ENCODE measurements around the gene TBC1D20. TPM values are rescaled to one million over a fixed set of nuclear protein-coding genes. Genes with fewer than 3 reads are reported as not detected.
"Not testable (repeated sequence)": the region's sequence is repeated elsewhere in the genome, so short reads cannot be mapped to it uniquely, and the experiment has no call there.

TBC1D20 gene
- total and polyA plus RNA-seq, 2 donors (not counting 3 experiments of a cell fraction or from before 2014, with no cell fraction given), result 34.3 to 36.1 TPM

- peaks cover 4% of the 10 kb centered on the region for H4K20me1 ChIP-seq (replicated peaks; ENCODE audit: control insufficient read depth, extremely low read depth, insufficient read depth, low read length)
- no peaks in the 10 kb centered on the region for H3K9me1 ChIP-seq (replicated peaks; ENCODE audit: control insufficient read depth, extremely low read depth, insufficient read depth, low read length)
- no peaks in the 10 kb centered on the region for H3K27me3 ChIP-seq (ENCODE audit: control insufficient read depth in 2 of 2, insufficient read depth in 2 of 2, low read length in 2 of 2)
- dilution Hi-C loops (cut with MboI; ENCODE audit: extremely low pct_ligation_motif_present, low sequenced_read_pairs) (no loop called here), intact Hi-C loops (cut with micrococcal nuclease) (no loop called here)
- H3K79me2 ChIP-seq (ENCODE audit: control insufficient read depth, insufficient read depth, low read length), result peaks cover 30% of the 10 kb centered on the region
- H2AFZ ChIP-seq (ENCODE audit: low read depth, low read length), result no peak overlapping the region
- no TSS peak for BruUV-seq (replicated peaks)
- peaks cover under 1% of the 10 kb centered on the region for H3K4me1 ChIP-seq (ENCODE audit: control insufficient read depth, extremely low read depth, insufficient read depth, low read length)
- DNase-seq (ENCODE audit: low read depth, low spot score) (no peak), FAIRE-seq (no peak)
- TF ChIP-seq GATA2 (IDR thresholded peaks at IDR 0.05; ENCODE audit: insufficient read depth, insufficient read length, low read depth, low read length) (no peak), CTCF (IDR thresholded peaks at IDR 0.05; ENCODE audit: extremely low read depth in 1 of 2, insufficient read depth in 1 of 2, low read depth in 1 of 2, low read length in 2 of 2) (no peak)
- CTCF ChIA-PET, result no interaction called here
- H3K36me3 ChIP-seq (ENCODE audit: control insufficient read depth in 2 of 2, extremely low read depth in 1 of 2, insufficient read depth in 2 of 2, low read length in 2 of 2), result peaks cover 19 to 26% of the 10 kb centered on the region in 2 experiments
- POLR2A ChIA-PET, result no interaction called here
- H3K9me3 ChIP-seq (replicated peaks; ENCODE audit: control insufficient read depth, insufficient read depth, low read length), result no peaks in the 10 kb centered on the region
- no peak overlapping the region for H3K9ac ChIP-seq (replicated peaks; ENCODE audit: extremely low read depth, insufficient read depth, low read length)
- no peak overlapping the region for H3K27ac ChIP-seq (ENCODE audit: insufficient read depth, low read depth, low read length)
- no peak overlapping the region for H3K4me2 ChIP-seq (ENCODE audit: insufficient read depth, low read length)
- no peak overlapping the region for H3K4me3 ChIP-seq (replicated peaks in 1 of 3; ENCODE audit: insufficient read depth in 1 of 3, low read depth in 1 of 3, low read length in 3 of 3)
These were observed 74.8 kb downstream of the TBC1D20 start for GRCh38 chr20:387520-387919.

GRCh38 chr20:386634-387033, 75.7 kb downstream of the TBC1D20 start:
- H2AFZ ChIP-seq (ENCODE audit: low read depth, low read length); DNase-seq (ENCODE audit: low read depth, low spot score); BruUV-seq (replicated peaks); POLR2A ChIA-PET; FAIRE-seq; H3K27ac ChIP-seq (ENCODE audit: insufficient read depth, low read depth, low read length); H3K4me3 ChIP-seq (replicated peaks in 1 of 3; ENCODE audit: insufficient read depth in 1 of 3, low read depth in 1 of 3, low read length in 3 of 3); H3K4me1 ChIP-seq (ENCODE audit: control insufficient read depth, extremely low read depth, insufficient read depth, low read length); dilution Hi-C loops (cut with MboI; ENCODE audit: extremely low pct_ligation_motif_present, low sequenced_read_pairs); H3K9me1 ChIP-seq (replicated peaks; ENCODE audit: control insufficient read depth, extremely low read depth, insufficient read depth, low read length); H3K9ac ChIP-seq (replicated peaks; ENCODE audit: extremely low read depth, insufficient read depth, low read length); H4K20me1 ChIP-seq (replicated peaks; ENCODE audit: control insufficient read depth, extremely low read depth, insufficient read depth, low read length); H3K4me2 ChIP-seq (ENCODE audit: insufficient read depth, low read length); H3K9me3 ChIP-seq (replicated peaks; ENCODE audit: control insufficient read depth, insufficient read depth, low read length); intact Hi-C loops (cut with micrococcal nuclease); H3K27me3 ChIP-seq (ENCODE audit: control insufficient read depth in 2 of 2, insufficient read depth in 2 of 2, low read length in 2 of 2): not testable (repeated sequence)
- CTCF ChIA-PET, result interaction anchor here (0.6 to 1.3 kb wide), 2 partner anchors 15 to 25 kb away, joined by 3 to 4 read pairs; no protein-coding TSS in a partner anchor
- H3K79me2 ChIP-seq (ENCODE audit: control insufficient read depth, insufficient read depth, low read length), result peaks cover 38% of the 10 kb centered on the region
- peaks cover 14 to 26% of the 10 kb centered on the region in 2 experiments for H3K36me3 ChIP-seq (ENCODE audit: control insufficient read depth in 2 of 2, extremely low read depth in 1 of 2, insufficient read depth in 2 of 2, low read length in 2 of 2)

Small RNA genes within 50 kb of the gene (small RNA-seq; reads per million reads assigned to genes)
- not detected for gene RF00019 (ENCODE audit: insufficient read depth, insufficient read length, low read depth, low replicate concordance)

Other genes starting within 250 kb of the TBC1D20 start
- gene DEFB129, start 235.3 kb downstream of the TBC1D20 start, total RNA-seq, result not detected in 2 replicates
- gene DEFB129, start 235.3 kb downstream of the TBC1D20 start, polyA plus RNA-seq, result not detected in 2 replicates
- not detected in 2 replicates for gene DEFB132, start 204.8 kb downstream of the TBC1D20 start, total RNA-seq
- gene DEFB132, start 204.8 kb downstream of the TBC1D20 start, polyA plus RNA-seq, result not detected in 2 replicates
- 17.0 and 20.0 TPM in 2 replicates for gene C20orf96, start 171.8 kb downstream of the TBC1D20 start, total RNA-seq
- 17.2 and 17.7 TPM in 2 replicates for gene C20orf96, start 171.8 kb downstream of the TBC1D20 start, polyA plus RNA-seq
- gene ZCCHC3, start 165.0 kb downstream of the TBC1D20 start, total RNA-seq, result 22.0 and 24.1 TPM in 2 replicates
- 13.6 and 14.8 TPM in 2 replicates for gene ZCCHC3, start 165.0 kb downstream of the TBC1D20 start, polyA plus RNA-seq
- 32.2 and 37.7 TPM in 2 replicates for gene SOX12, start 137.0 kb downstream of the TBC1D20 start, total RNA-seq
- gene SOX12, start 137.0 kb downstream of the TBC1D20 start, polyA plus RNA-seq, result 5.7 and 6.2 TPM in 2 replicates
- gene NRSN2, start 115.4 kb downstream of the TBC1D20 start, total RNA-seq, result 36.7 and 36.9 TPM in 2 replicates
- 64.1 and 79.1 TPM in 2 replicates for gene NRSN2, start 115.4 kb downstream of the TBC1D20 start, polyA plus RNA-seq
- gene TRIB3, start 81.8 kb downstream of the TBC1D20 start, total RNA-seq, result 32.1 and 35.3 TPM in 2 replicates
- gene TRIB3, start 81.8 kb downstream of the TBC1D20 start, polyA plus RNA-seq, result 32.6 and 43.0 TPM in 2 replicates
- 80.4 and 86.0 TPM in 2 replicates for gene RBCK1, start 54.2 kb downstream of the TBC1D20 start, total RNA-seq
- gene RBCK1, start 54.2 kb downstream of the TBC1D20 start, polyA plus RNA-seq, result 82.7 and 98.3 TPM in 2 replicates
- gene CSNK2A1, start 81.3 kb upstream of the TBC1D20 start, total RNA-seq, result 134 and 142 TPM in 2 replicates
- 57.0 and 68.4 TPM in 2 replicates for gene CSNK2A1, start 81.3 kb upstream of the TBC1D20 start, polyA plus RNA-seq
- gene TCF15, start 147.8 kb upstream of the TBC1D20 start, total RNA-seq, result 1.3 TPM in 1 of 2 replicates, not detected in the other
- gene TCF15, start 147.8 kb upstream of the TBC1D20 start, polyA plus RNA-seq, result 0.07 and 0.13 TPM in 2 replicates
- gene SRXN1, start 190.7 kb upstream of the TBC1D20 start, total RNA-seq, result 24.9 and 29.7 TPM in 2 replicates
- gene SRXN1, start 190.7 kb upstream of the TBC1D20 start, polyA plus RNA-seq, result 18.0 and 19.3 TPM in 2 replicates
- not detected in 2 replicates for gene SCRT2, start 213.3 kb upstream of the TBC1D20 start, total RNA-seq
- gene SCRT2, start 213.3 kb upstream of the TBC1D20 start, polyA plus RNA-seq, result not detected in 2 replicates